HG03565 (cell line): ENCODE results near the gene ADCYAP1.

ENCODE experiments used
- ATAC-seq: cut with Tn5 transposase; IDR thresholded peaks from one replicate; pipeline ENCODE4 v1.9.1; 2021; ENCODE audit warnings: mild to moderate bottlenecking, moderate library complexity; ENCODE audit not compliant: unreplicated experiment

Gene ADCYAP1

GRCh38 chr18:959854-960253 is 55.2 kb downstream of the ADCYAP1 start:
- ATAC-seq = no peak
